T-helper 2 cell treated with Interferon-gamma antibody and Interleukin-4, amounts not matched to agents 5 μg/mL and 100 μg/mL, for 36 hours (primary cell): ENCODE measurements around the gene PLAAT5.

ENCODE experiments used
- DNase-seq: peaks from one replicate; pipeline ENCODE4 v3.0.0; 2021; ENCODE audit warnings: low spot score
- H3K27ac Mint-ChIP-seq: one replicate; pipeline ENCODE4 v1.8.0; 2021; ENCODE audit warnings: mild to moderate bottlenecking, mixed read lengths
- H3K27me3 Mint-ChIP-seq: one replicate; pipeline ENCODE4 v1.8.0; 2021; ENCODE audit warnings: low read depth, mixed read lengths
- H3K36me3 Mint-ChIP-seq: one replicate; pipeline ENCODE4 v1.8.0; 2021; ENCODE audit warnings: low read depth, mixed read lengths
- H3K4me1 Mint-ChIP-seq: one replicate; pipeline ENCODE4 v1.8.0; 2021; ENCODE audit warnings: low read depth, mixed read lengths
- H3K4me3 Mint-ChIP-seq: one replicate; pipeline ENCODE4 v1.8.0; 2022; ENCODE audit warnings: mild to moderate bottlenecking, moderate library complexity, mixed read lengths
- H3K9me3 Mint-ChIP-seq: one replicate; pipeline ENCODE4 v1.8.0; 2021; ENCODE audit warnings: mixed read lengths

The PLAAT5 gene

GRCh38 chr11:63506876-63507275, 15.9 kb upstream of the PLAAT5 start:
- no peak overlapping the region for H3K27ac Mint-ChIP-seq

DNA sequence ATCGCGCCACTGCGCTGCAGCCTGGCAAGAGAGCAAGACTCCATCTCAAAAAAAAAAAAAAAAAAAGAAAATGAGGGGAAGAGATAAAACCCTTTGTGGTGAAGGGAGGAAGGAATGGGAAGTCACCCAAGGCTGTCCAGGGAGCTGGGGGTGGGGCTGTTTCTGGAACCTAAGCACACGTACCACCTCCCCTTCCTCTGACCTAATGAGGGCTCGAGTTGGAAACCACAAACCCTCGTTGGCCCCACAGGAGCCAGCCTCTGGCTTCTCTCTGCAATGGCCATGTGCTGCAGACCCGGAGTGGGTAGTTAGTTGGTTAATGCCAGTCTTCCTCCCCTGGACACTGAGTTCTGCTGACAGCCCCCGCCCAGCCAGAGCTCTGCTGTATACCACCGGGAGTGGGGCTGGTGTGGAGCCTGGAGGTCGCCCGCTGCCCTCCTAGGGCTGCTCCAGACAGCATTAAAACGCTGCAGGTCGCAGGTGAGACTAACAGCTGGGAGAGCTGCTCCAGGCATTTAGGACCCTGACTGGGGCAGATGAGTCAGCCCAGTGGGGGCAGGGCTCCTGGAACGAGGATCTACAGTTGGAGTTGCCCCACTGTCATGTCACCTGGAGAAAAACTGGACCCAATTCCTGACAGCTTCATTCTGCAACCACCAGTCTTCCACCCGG, 15.0 kb upstream of the PLAAT5 start, which contains the start of gene LGALS12:
TSS of gene LGALS12 (plus strand) at position 228 of the 672 bp plus-strand sequence. CDS start at position 603, 375 bp downstream.
- Mint-ChIP-seq H3K4me1 (peaks cover 19% of the 10 kb centered on the region), H3K9me3 (peaks cover 9% of the 10 kb centered on the region), H3K27ac (no peak within 1 kb of the TSS), H3K27me3 (no peaks in the 10 kb centered on the region), H3K36me3 (no peaks in the 10 kb centered on the region), H3K4me3 (peak within 1 kb of the TSS; percentile 16)
- no peak for DNase-seq

More at GRCh38 chr11:63506876-63507275, 15.9 kb upstream of the PLAAT5 start:
- no peak for DNase-seq
- Mint-ChIP-seq H3K4me1 (peaks cover 19% of the 10 kb centered on the region), H3K4me3 (no peak overlapping the region), H3K36me3 (no peaks in the 10 kb centered on the region), H3K9me3 (peaks cover 4% of the 10 kb centered on the region), H3K27me3 (no peaks in the 10 kb centered on the region)

DNA sequence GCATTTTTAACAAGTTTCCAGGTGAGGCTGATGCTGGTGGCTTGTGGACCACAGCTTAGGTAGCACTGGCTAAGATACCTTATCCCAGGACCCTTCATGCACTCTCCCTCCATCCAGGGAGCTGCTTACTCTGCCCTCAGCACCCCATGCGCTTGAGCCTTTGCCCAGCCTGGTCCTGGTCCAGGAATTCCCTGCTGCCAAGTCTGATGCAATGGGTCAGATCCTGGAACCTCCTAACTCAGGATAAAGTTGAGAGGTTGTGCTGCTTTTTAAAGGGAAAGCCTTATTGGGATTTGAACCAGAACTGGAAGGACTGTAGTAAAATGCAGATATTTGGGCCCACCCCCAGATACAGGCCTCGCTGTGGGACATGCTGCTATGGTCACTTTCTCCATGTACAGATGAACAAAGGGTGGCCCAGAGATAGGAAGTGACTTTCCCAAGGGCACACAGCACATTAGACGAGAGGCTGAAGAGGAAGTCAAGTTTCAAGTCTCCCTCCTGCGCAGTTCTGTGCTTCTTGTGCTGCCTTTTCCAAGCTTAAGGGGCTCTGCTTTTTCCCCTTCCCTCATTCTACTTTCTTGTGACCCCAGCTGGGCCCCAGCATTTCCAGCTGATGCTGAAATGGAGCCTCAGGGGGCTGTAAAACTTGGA, 14.1 kb upstream of the PLAAT5 start:
- Mint-ChIP-seq H3K9me3 (peaks cover 18% of the 10 kb centered on the region), H3K27me3 (peaks cover 4% of the 10 kb centered on the region), H3K27ac (no peak overlapping the region), H3K4me3 (no peak overlapping the region), H3K4me1 (peaks cover 19% of the 10 kb centered on the region), H3K36me3 (peaks cover 2% of the 10 kb centered on the region)
- no peak for DNase-seq

DNA sequence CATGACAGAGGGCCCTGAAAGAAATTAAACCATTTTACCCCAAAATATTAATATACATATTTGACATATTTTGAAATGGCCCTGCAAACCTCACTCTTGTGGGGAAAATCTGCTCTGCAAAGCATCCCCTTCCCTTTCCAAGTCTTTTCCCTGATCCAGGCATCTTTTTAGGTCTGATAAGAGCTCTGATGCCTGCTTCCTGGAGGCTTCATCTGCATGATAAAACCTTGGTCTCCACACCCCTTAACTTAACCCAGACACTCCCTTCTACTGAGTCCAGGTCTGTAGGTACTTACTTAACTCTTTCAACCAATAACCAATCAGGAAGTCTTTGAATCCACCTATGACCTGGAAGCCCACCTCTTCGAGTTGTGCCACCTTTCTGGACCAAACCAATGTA, 13.1 kb upstream of the PLAAT5 start:
- Mint-ChIP-seq H3K36me3 (peaks cover 2% of the 10 kb centered on the region), H3K4me1 (peaks cover 19% of the 10 kb centered on the region), H3K9me3 (peaks cover 28% of the 10 kb centered on the region), H3K27ac (no peak overlapping the region), H3K4me3 (no peak overlapping the region), H3K27me3 (peaks cover 4% of the 10 kb centered on the region)
- DNase-seq: no peak

GRCh38 chr11:63503492-63503891, 12.5 kb upstream of the PLAAT5 start:
- Mint-ChIP-seq H3K27me3 (peaks cover 8% of the 10 kb centered on the region), H3K9me3 (peaks cover 32% of the 10 kb centered on the region), H3K4me3 (no peak overlapping the region), H3K4me1 (peaks cover 19% of the 10 kb centered on the region), H3K27ac (no peak overlapping the region), H3K36me3 (peaks cover 2% of the 10 kb centered on the region)
- no peak for DNase-seq

- Mint-ChIP-seq H3K36me3 (peaks cover 5% of the 10 kb centered on the region), H3K4me1 (peaks cover 17% of the 10 kb centered on the region), H3K9me3 (peaks cover 39% of the 10 kb centered on the region), H3K27me3 (peaks cover 18% of the 10 kb centered on the region), H3K4me3 (no peak overlapping the region), H3K27ac (no peak overlapping the region)
- DNase-seq: no peak
These were observed 11.4 kb upstream of the PLAAT5 start for GRCh38 chr11:63502252-63502820.

GRCh38 chr11:63501236-63501635, 10.3 kb upstream of the PLAAT5 start:
- no peak overlapping the region for H3K27ac Mint-ChIP-seq
- peaks cover 45% of the 10 kb centered on the region for H3K9me3 Mint-ChIP-seq
- peaks cover 11% of the 10 kb centered on the region for H3K4me1 Mint-ChIP-seq
- H3K4me3 Mint-ChIP-seq: no peak overlapping the region
- H3K27me3 Mint-ChIP-seq: peaks cover 28% of the 10 kb centered on the region
- DNase-seq: no peak
- peaks cover 5% of the 10 kb centered on the region for H3K36me3 Mint-ChIP-seq

GRCh38 chr11:63499874-63500273, 8.9 kb upstream of the PLAAT5 start:
- Mint-ChIP-seq H3K27me3 (peaks cover 38% of the 10 kb centered on the region), H3K36me3 (peaks cover 5% of the 10 kb centered on the region), H3K27ac (no peak overlapping the region), H3K4me3 (no peak overlapping the region), H3K9me3 (peaks cover 45% of the 10 kb centered on the region), H3K4me1 (peaks cover 5% of the 10 kb centered on the region)
- no peak for DNase-seq

DNA sequence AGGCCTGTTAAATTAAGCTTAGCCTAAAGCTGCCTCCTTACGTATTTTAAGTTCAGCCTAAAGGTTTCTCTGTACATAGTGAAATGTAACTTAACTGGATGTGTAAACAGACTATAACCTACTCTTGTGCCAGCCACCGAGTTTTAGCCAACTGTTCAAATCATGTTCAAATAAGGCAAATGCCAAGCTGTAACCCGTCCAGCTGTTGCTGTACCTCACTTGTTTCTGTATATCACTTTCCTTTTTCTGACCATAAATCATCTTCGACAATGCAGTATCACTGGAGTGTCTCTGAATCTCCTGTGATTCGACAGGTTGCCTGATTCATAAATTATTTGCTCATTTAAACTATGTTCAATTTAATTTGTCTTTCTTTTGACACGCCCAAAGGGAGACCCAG, 4.0 kb upstream of the PLAAT5 start:
- no peak for DNase-seq
- Mint-ChIP-seq H3K36me3 (peaks cover 3% of the 10 kb centered on the region), H3K27me3 (peaks cover 72% of the 10 kb centered on the region)

DNA sequence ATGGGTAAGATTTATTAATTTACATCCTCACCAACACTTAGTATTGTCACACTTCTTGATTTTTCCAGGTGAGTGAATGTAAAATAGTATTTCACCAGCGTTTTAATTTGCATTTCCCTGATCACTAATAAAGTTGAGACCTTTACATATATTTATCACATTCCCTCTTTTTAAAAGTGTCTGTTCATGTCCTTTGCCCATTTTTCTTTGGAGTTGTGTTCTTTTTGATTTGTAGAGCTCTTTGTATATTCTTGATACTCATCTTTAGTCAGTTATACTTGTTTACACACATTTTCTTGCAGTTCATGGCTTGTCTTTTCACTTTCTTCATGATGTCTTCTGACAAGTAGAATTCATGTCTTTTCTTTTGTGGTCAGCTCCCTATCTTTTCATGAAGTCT, 2.2 kb upstream of the PLAAT5 start:
- H3K4me3 Mint-ChIP-seq: no peak overlapping the region
- no peak overlapping the region for H3K27ac Mint-ChIP-seq
- H3K9me3 Mint-ChIP-seq: peaks cover 16% of the 10 kb centered on the region
- H3K36me3 Mint-ChIP-seq: peaks cover 5% of the 10 kb centered on the region
- no peak for DNase-seq
- H3K27me3 Mint-ChIP-seq: peaks cover 83% of the 10 kb centered on the region
- peaks cover 19% of the 10 kb centered on the region for H3K4me1 Mint-ChIP-seq

More for the DNA sequence above, 4.0 kb upstream of the PLAAT5 start:
- Mint-ChIP-seq H3K9me3 (peaks cover 30% of the 10 kb centered on the region), H3K4me1 (peaks cover 12% of the 10 kb centered on the region), H3K4me3 (no peak overlapping the region), H3K27ac (no peak overlapping the region)

DNA sequence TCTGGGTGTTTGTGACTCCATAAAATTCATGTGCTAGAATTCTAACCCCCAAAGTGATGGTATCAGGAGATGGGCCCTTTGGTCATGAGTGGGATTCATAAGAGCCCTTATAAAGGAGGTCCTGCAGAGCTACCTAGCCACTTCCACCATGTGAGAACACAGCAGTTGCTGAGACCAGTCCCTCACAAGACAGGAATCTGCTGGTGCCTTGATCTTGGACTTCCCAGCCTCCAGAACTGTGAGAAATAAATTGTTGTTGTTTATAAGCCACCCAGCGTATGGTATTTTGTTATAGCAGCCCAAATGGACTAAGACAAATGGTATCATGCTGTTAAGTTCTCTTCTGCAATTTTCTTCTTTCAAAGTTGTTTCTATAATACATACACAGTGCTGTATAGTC, 1.5 kb upstream of the PLAAT5 start:
- Mint-ChIP-seq H3K36me3 (peaks cover 4% of the 10 kb centered on the region), H3K4me1 (peaks cover 19% of the 10 kb centered on the region), H3K4me3 (no peak overlapping the region), H3K9me3 (peaks cover 11% of the 10 kb centered on the region), H3K27me3 (peaks cover 84% of the 10 kb centered on the region), H3K27ac (no peak overlapping the region)
- no peak for DNase-seq

GRCh38 chr11:63491636-63492372, 837 bp upstream of the PLAAT5 start:
- peak; percentile 38 for DNase-seq
- H3K27ac Mint-ChIP-seq: peak overlapping the region; percentile 60
- peaks cover 84% of the 10 kb centered on the region for H3K27me3 Mint-ChIP-seq
- H3K9me3 Mint-ChIP-seq: peaks cover 4% of the 10 kb centered on the region
- peaks cover 2% of the 10 kb centered on the region for H3K36me3 Mint-ChIP-seq
- peaks cover 19% of the 10 kb centered on the region for H3K4me1 Mint-ChIP-seq
- peak overlapping the region; percentile 90 for H3K4me3 Mint-ChIP-seq

DNA sequence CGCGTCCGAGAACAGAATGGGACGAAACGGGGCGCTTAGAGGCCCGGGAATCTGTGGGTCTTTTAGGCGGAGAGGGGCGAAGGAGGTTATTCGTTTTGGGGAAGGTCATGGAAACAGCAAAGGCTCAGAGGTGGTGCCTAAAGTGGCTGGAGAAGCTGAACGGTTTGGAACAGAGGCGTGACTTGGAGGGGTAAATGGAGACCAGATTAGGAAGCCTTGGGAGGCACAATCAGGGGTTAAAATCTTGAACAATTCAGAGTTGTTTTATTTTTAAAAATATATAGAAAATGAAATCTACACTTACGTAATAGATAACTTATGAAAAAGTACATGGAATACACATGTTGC, 247 bp upstream of the PLAAT5 start:
- H3K27ac Mint-ChIP-seq: peak overlapping the region; percentile 77
- peaks cover 7% of the 10 kb centered on the region for H3K9me3 Mint-ChIP-seq
- peak overlapping the region; percentile 90 for H3K4me3 Mint-ChIP-seq
- peaks cover 19% of the 10 kb centered on the region for H3K4me1 Mint-ChIP-seq
- H3K27me3 Mint-ChIP-seq: peaks cover 83% of the 10 kb centered on the region
- no peak for DNase-seq
- H3K36me3 Mint-ChIP-seq: peaks cover 2% of the 10 kb centered on the region

GRCh38 chr11:63489879-63490278, 1.1 kb downstream of the PLAAT5 start:
- Mint-ChIP-seq H3K4me3 (peak overlapping the region; percentile 65), H3K36me3 (peaks cover 4% of the 10 kb centered on the region), H3K27ac (no peak overlapping the region), H3K27me3 (peaks cover 86% of the 10 kb centered on the region), H3K9me3 (peaks cover 20% of the 10 kb centered on the region), H3K4me1 (peaks cover 19% of the 10 kb centered on the region)
- no peak for DNase-seq
